DOHH2 (cell line): ENCODE measurements around the gene CBLC.

Experiments
- EZH2phosphoT487 ChIP-seq: fragments of 200-600 bp; sonication (generic); IDR thresholded peaks from 2 replicates; pipeline ENCODE4 v1.6.1; 2017; ENCODE audit warnings: borderline replicate concordance, mild to moderate bottlenecking, antibody characterized with exemption, low read length, moderate library complexity, mixed read lengths
- TF ChIP-seq, protein P1 (sequence below): fragments of 200-600 bp; sonication (generic); IDR thresholded peaks from one replicate; pipeline ENCODE4 v1.5.1; 2014; ENCODE audit warnings: antibody characterized with exemption, mild to moderate bottlenecking, low read depth, low read length; ENCODE audit not compliant: poor library complexity, severe bottlenecking

GRCh38 chr19:44823373-44823698, 45.6 kb downstream of the CBLC start:
- TF ChIP-seq, protein P1, sequence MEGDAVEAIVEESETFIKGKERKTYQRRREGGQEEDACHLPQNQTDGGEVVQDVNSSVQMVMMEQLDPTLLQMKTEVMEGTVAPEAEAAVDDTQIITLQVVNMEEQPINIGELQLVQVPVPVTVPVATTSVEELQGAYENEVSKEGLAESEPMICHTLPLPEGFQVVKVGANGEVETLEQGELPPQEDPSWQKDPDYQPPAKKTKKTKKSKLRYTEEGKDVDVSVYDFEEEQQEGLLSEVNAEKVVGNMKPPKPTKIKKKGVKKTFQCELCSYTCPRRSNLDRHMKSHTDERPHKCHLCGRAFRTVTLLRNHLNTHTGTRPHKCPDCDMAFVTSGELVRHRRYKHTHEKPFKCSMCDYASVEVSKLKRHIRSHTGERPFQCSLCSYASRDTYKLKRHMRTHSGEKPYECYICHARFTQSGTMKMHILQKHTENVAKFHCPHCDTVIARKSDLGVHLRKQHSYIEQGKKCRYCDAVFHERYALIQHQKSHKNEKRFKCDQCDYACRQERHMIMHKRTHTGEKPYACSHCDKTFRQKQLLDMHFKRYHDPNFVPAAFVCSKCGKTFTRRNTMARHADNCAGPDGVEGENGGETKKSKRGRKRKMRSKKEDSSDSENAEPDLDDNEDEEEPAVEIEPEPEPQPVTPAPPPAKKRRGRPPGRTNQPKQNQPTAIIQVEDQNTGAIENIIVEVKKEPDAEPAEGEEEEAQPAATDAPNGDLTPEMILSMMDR = no peak
- no peak for TF ChIP-seq EZH2phosphoT487
